Transverse colon (tissue), 4 donors: Measurements from ENCODE around the gene BRAT1. TPM values are rescaled to one million over a fixed set of nuclear protein-coding genes. Genes with fewer than 3 reads are reported as not detected.
"Not testable (repeated sequence)": the region's sequence is repeated elsewhere in the genome, so short reads cannot be mapped to it uniquely, and the experiment has no call there.

Experiments
- DNase-seq: peaks from one replicate; pipeline ENCODE4 v3.0.0-alpha.2; 2019
- H3K27ac ChIP-seq, 4 donors: fragments of 200-600 bp; sonication (generic); 2 replicates each; pipeline ENCODE4 v1.5.1; 2016 to 2018; ENCODE audit warnings: inconsistent platforms in 4 of 4
- H3K27me3 ChIP-seq: fragments of 200-600 bp; sonication (generic); 2 replicates; pipeline ENCODE4 v1.5.1; 2017; ENCODE audit warnings: inconsistent platforms
- H3K36me3 ChIP-seq, 4 donors: fragments of 200-600 bp; sonication (generic); 2 replicates each; pipeline ENCODE4 v1.5.1; 2017 to 2019; ENCODE audit warnings: inconsistent platforms in 4 of 4
- H3K4me1 ChIP-seq, 4 donors: fragments of 200-600 bp; sonication (generic); 2 replicates each; pipeline ENCODE4 v1.5.1; 2017 to 2020; ENCODE audit warnings: inconsistent platforms in 4 of 4
- H3K4me3 ChIP-seq, 4 donors: fragments of 200-600 bp; sonication (generic); 1 replicate in 1 of 4; 2 replicates in 3 of 4; pipeline versions ENCODE4 v1.5.1 to v1.6.1; 2017 to 2019; ENCODE audit warnings: inconsistent platforms in 4 of 4
- H3K9me3 ChIP-seq, 2 donors: fragments of 200-600 bp; sonication (generic); 2 replicates each; pipeline ENCODE4 v1.5.1; 2017 to 2019; ENCODE audit warnings: inconsistent platforms in 2 of 2
- EP300 ChIP-seq: sonication (generic); formaldehyde crosslinking; IDR thresholded peaks from one replicate; pipeline ENCODE4 v1.6.1; 2017; ENCODE audit warnings: antibody characterized with exemption, low read depth
- POLR2A ChIP-seq: fragments of 450-650 bp; IDR thresholded peaks from one replicate; pipeline ENCODE4 v1.6.1; 2016; ENCODE audit warnings: antibody characterized with exemption, mild to moderate bottlenecking, moderate library complexity
- POLR2AphosphoS5 ChIP-seq, 3 donors: sonication (generic); formaldehyde crosslinking; IDR thresholded peaks; one replicate each; pipeline ENCODE4 v1.6.1; 2016; ENCODE audit warnings: antibody characterized with exemption in 3 of 3
- WGBS, 2 donors: methylation state at CpG; one replicate each; pipeline ENCODE4 v1.1.5; 2018; ENCODE audit warnings: low coverage in 1 of 2; 5-methylcytosine and 5-hydroxymethylcytosine counted together
- in situ Hi-C, 4 donors: fragments of 200-750 bp; cut with MboI; loops; one replicate each; pipeline versions ENCODE4 v1.15.0 to v1.15.1; 2017; ENCODE audit warnings: low sequenced_read_pairs in 3 of 4, low pct_ligation_motif_present in 1 of 4, low pct_unique_long_range_greater_than_20kb in 1 of 4
- intact Hi-C: fragments of 100-400 bp; cut with DNase I; formaldehyde crosslinking; loops from one replicate; pipeline ENCODE4 v1.15.1; 2023; ENCODE audit warnings: low total_unique reads
- total RNA-seq, 4 donors: library from RNA; depleted of rRNA; stranded (reverse); fragments of >200 nt; gene quantifications; one replicate each; pipeline ENCODE4 v1.1.0, GENCODE V29; 2016
- TF ChIP-seq, protein P1 (sequence below), 5 experiments: fragments of 200-600 bp in 3 of 5; fragments of 450-650 bp in 2 of 5; sonication (generic) in 3 of 5; IDR thresholded peaks; 1 replicate in 2 of 5; 2 replicates in 3 of 5; pipeline ENCODE4 v1.5.1; 2016 to 2017; ENCODE audit warnings: antibody characterized with exemption in 5 of 5, inconsistent platforms in 3 of 5, mild to moderate bottlenecking in 2 of 5, moderate library complexity in 1 of 5

BRAT1 gene
- total RNA-seq, 4 donors from 2014 or later: 31.7 to 120 (median 40.4) TPM

DNA sequence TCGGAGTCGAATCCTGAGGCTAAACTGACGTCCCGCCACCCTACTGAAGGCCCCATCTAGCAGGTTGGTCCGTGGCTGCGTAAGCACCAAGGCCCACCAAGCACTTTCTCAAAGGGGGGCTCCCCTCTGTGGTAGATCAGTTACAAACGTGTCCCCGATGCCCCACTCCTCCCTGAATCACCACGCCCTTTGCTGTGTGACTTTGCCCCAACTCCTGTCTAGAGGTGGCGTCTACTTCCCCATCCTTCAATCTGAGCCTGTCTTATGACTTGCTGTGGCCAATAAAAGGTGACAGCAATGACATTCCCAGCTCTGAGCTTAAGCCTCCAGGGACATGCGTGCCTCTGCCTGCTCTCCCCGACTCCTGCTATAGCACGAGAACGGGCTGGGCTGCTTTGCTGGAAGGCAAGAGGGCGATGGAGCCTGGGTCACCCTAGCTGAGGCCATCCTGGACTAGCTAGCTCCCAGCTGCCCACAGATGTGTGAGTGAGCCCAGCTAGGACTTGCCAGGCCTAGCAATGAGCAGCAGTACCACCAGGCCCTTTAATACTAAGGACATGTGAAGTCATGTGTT is 23.0 kb downstream of the BRAT1 start:
- in situ Hi-C loops, intact Hi-C loops: not testable (repeated sequence)

DNA sequence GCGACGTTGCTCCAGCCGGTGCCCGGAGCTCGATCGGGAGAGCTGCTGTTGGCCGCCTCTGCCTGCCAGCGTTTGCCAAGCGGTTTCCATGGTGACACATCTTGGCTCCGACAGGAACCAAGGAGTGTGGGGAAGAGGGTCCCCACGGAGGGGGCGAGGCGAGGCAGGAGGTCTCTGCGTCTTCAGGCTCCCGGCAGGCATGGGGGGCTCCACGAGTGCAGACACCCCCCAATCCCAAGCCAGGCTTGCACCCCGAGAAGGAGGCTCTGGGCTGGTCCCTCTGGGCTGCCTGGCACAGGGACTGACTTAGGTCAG is 23.6 kb downstream of the BRAT1 start:
- DNase-seq, H3K36me3 ChIP-seq, H3K9me3 ChIP-seq, intact Hi-C loops, H3K4me3 ChIP-seq, in situ Hi-C loops, H3K27me3 ChIP-seq: not testable (repeated sequence)
- WGBS, 2 donors: 50% methylated on average over 3 of the region's 17 CpGs; no CpG with 5 or more reads in 1 of the 2 donors
- Histone ChIP-seq H3K27ac (peak overlapping the region in 3 of 4 donors; percentile 6 to 78 (median 67)), H3K4me1 (peaks cover 32 to 60% (median 47%) of the 10 kb centered on the region in 4 donors)

More for the DNA sequence above, 23.0 kb downstream of the BRAT1 start:
- 64% methylated on average over 9 of the region's 15 CpGs; no CpG with 5 or more reads in 1 of the 2 donors for WGBS, 2 donors
- not testable (repeated sequence) for H3K4me3 ChIP-seq, H3K36me3 ChIP-seq, H3K27me3 ChIP-seq, H3K9me3 ChIP-seq
- peak overlapping the region in 1 of 4 donors; percentile 78 for H3K27ac ChIP-seq
- peaks cover 27 to 55% (median 42%) of the 10 kb centered on the region in 4 donors for H3K4me1 ChIP-seq
- peak; percentile 58 for DNase-seq
- TF ChIP-seq POLR2AphosphoS5 (IDR thresholded peaks at IDR 0.05): peak in 2 of 3 donors; percentile 28 to 46

DNA sequence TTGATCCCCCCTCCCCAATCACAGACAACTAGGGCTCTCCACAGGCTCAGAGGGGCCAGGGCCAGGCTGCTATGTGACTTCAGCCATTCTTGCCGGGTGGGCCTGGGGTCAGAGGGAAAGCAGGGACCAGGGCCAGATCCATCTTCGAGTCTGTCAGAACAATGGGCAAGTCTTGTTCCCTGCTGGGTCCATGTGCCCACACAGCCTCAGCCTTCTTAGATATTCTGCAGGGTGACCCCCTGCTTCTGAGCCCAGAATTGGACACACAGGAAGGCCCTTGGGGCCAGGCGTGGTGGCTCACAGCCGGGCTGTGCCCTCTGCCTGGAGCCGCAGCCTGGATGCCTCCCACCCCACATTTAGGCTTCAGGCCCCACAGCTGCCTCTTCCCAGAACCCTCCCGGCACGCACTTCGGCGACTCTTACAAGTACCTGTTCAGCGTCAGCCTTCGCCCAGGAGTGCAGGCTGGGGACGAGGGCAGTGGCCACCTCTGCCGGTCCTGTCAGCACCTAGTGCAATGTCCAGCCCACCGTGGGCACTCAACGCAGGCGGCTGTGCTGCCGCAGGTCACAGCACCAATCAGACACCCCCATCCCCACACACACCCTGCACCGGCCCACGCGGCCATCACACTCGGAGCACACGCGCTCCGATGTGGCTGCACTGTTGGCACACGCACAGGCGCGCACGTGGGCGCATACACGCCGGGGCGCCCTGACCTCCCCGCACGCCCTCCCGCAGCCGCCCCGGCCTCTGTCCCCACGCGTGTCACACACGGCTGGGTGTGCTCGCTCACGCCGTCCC is 24.1 kb downstream of the BRAT1 start:
- DNase-seq, H3K4me3 ChIP-seq, H3K27me3 ChIP-seq, in situ Hi-C loops, intact Hi-C loops, H3K9me3 ChIP-seq, H3K36me3 ChIP-seq: not testable (repeated sequence)
- Histone ChIP-seq H3K4me1 (peaks cover 37 to 66% (median 53%) of the 10 kb centered on the region in 4 donors), H3K27ac (peak overlapping the region; percentile 67 to 94 (median 84))
- WGBS, 2 donors: 20 to 58% methylated on average over 6 to 18 of the region's 43 CpGs
- peak in 1 of 3 donors; percentile 32 for TF ChIP-seq POLR2AphosphoS5 (IDR thresholded peaks at IDR 0.05)

DNA sequence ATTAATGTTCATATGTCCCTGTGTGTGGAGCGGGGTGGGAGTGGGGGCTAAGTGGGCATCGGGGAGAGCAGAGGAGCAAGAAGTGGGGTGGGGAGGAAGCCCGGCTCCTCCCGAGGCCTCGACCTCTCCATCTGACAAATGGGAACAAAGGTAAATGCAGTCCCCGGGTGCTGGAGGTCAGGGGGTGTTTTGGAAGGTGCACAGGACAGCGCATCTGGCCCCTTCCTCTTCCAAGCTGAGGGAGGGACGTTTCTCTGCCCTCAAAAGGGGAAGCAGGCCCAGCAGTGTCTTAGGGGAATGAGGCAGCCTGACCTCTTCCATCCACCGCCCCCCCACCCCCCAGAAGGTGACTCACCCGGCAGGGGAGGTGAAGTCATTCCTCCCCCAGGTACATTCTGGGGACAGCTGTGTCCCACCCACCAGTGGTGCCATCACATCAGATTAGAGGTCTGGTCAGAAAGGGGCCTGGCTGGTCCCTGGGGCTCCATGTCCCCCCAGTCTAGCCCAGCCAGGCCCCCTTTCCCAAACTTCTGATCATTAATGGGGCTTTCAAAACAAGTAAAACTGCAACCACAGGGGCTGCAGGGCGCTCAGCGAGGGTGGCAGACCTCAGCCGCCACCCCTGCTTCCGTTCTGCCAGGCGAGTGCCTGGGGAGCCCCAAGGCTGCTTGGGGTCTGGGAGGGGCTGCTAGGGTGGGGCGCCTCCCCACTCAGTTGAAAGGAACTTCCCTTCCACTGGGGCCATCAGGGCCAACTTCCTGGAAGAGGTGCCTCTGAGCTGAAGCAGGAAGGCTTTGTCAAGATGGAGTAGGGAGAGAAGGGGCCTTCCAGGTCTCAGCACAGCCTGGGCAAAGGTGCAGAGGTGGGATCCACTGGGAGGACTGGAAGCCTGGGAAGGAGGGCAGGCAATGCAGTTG is 25.0 kb downstream of the BRAT1 start:
- no peak overlapping the region for H3K4me3 ChIP-seq
- in situ Hi-C loops: no loop called here
- H3K27me3 ChIP-seq: no peaks in the 10 kb centered on the region
- H3K27ac ChIP-seq: peak overlapping the region; percentile 67 to 94 (median 84)
- DNase-seq: peak; percentile 55
- intact Hi-C loops: no loop called here
- no peaks in the 10 kb centered on the region for H3K36me3 ChIP-seq
- WGBS, 2 donors: 41 to 60% methylated on average over 1 to 16 of the region's 16 CpGs
- H3K9me3 ChIP-seq: no peaks in the 10 kb centered on the region
- TF ChIP-seq, protein P1, sequence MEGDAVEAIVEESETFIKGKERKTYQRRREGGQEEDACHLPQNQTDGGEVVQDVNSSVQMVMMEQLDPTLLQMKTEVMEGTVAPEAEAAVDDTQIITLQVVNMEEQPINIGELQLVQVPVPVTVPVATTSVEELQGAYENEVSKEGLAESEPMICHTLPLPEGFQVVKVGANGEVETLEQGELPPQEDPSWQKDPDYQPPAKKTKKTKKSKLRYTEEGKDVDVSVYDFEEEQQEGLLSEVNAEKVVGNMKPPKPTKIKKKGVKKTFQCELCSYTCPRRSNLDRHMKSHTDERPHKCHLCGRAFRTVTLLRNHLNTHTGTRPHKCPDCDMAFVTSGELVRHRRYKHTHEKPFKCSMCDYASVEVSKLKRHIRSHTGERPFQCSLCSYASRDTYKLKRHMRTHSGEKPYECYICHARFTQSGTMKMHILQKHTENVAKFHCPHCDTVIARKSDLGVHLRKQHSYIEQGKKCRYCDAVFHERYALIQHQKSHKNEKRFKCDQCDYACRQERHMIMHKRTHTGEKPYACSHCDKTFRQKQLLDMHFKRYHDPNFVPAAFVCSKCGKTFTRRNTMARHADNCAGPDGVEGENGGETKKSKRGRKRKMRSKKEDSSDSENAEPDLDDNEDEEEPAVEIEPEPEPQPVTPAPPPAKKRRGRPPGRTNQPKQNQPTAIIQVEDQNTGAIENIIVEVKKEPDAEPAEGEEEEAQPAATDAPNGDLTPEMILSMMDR (IDR thresholded peaks at IDR 0.05): no peak
- peaks cover 45 to 73% (median 62%) of the 10 kb centered on the region in 4 donors for H3K4me1 ChIP-seq

DNA sequence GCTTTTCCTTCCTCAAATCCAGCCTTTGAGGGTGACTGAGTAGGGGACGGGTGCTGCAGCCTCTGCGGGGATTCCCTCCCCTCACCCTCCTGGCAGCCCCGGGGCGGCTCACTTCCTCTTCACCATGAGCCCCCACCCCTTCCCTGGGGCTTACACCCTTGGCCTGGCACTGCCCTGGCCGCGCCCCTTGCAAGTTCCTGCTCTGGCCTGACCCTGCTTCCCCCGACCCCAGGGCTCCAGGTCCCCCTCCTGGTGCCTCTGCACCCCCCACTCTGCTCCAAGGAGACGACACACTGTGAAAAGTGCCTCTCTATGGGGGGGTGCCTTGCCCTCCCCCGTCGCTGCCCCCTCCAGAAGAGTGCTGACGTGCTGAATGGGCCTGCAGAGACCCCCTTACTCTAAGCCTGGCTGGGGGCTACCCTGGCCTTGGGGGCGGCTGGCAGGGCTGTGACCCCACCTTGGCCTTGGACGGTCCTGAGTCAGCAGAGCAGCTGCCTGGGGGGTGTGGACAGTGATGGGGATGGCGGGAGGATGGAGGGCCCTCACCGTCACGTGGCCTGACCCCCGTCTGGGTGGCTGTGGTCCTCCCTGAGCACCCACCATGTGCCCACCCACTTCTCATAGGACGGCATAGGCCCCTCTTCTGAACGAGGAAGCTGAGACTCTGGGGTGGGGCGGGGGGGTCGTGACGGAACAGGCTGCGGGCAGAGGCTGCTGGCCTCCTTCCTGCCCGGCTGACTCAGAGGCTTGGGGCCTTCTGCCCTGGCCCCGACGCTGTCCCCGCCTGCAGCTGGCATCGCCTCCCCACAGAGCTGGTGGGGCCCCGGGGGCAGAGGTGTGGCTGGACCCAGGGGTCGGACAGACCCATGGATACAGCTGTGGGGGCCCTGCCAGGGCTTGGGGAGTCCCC is 25.9 kb downstream of the BRAT1 start:
- no peaks in the 10 kb centered on the region for H3K36me3 ChIP-seq
- intact Hi-C loops (no loop called here), in situ Hi-C loops (no loop called here)
- WGBS, 2 donors: 10 to 26% methylated on average over 4 to 25 of the region's 30 CpGs
- DNase-seq: peak; percentile 68
- no peak overlapping the region for H3K4me3 ChIP-seq
- peaks cover 47 to 80% (median 71%) of the 10 kb centered on the region in 4 donors for H3K4me1 ChIP-seq
- H3K27me3 ChIP-seq: no peaks in the 10 kb centered on the region
- TF ChIP-seq EP300 (no peak), POLR2A (no peak), POLR2AphosphoS5 (IDR thresholded peaks at IDR 0.05) (peak in 1 of 3 donors; percentile 9)
- TF ChIP-seq, protein P1 (IDR thresholded peaks at IDR 0.05): no peak
- H3K9me3 ChIP-seq: no peaks in the 10 kb centered on the region
- H3K27ac ChIP-seq: peak overlapping the region; percentile 67 to 94 (median 84)
